Measurements from ENCODE around the gene PLEKHA5.
A peak's percentile ranks its signal among the peaks of the same experiment; 100 is the strongest.
"Not testable (repeated sequence)": the region's sequence is repeated elsewhere in the genome, so short reads cannot be mapped to it uniquely, and the experiment has no call there.

Gene PLEKHA5, protein sequence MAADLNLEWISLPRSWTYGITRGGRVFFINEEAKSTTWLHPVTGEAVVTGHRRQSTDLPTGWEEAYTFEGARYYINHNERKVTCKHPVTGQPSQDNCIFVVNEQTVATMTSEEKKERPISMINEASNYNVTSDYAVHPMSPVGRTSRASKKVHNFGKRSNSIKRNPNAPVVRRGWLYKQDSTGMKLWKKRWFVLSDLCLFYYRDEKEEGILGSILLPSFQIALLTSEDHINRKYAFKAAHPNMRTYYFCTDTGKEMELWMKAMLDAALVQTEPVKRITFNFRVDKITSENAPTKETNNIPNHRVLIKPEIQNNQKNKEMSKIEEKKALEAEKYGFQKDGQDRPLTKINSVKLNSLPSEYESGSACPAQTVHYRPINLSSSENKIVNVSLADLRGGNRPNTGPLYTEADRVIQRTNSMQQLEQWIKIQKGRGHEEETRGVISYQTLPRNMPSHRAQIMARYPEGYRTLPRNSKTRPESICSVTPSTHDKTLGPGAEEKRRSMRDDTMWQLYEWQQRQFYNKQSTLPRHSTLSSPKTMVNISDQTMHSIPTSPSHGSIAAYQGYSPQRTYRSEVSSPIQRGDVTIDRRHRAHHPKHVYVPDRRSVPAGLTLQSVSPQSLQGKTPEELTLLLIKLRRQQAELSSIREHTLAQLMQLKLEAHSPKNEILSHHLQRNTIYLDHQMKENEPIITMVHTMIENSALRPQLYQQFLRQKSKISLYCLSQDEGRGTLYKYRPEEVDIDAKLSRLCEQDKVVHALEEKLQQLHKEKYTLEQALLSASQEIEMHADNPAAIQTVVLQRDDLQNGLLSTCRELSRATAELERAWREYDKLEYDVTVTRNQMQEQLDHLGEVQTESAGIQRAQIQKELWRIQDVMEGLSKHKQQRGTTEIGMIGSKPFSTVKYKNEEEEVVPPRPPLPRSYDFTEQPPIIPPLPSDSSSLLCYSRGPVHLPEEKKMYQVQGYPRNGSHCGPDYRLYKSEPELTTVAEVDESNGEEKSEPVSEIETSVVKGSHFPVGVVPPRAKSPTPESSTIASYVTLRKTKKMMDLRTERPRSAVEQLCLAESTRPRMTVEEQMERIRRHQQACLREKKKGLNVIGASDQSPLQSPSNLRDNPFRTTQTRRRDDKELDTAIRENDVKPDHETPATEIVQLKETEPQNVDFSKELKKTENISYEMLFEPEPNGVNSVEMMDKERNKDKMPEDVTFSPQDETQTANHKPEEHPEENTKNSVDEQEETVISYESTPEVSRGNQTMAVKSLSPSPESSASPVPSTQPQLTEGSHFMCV

DNA sequence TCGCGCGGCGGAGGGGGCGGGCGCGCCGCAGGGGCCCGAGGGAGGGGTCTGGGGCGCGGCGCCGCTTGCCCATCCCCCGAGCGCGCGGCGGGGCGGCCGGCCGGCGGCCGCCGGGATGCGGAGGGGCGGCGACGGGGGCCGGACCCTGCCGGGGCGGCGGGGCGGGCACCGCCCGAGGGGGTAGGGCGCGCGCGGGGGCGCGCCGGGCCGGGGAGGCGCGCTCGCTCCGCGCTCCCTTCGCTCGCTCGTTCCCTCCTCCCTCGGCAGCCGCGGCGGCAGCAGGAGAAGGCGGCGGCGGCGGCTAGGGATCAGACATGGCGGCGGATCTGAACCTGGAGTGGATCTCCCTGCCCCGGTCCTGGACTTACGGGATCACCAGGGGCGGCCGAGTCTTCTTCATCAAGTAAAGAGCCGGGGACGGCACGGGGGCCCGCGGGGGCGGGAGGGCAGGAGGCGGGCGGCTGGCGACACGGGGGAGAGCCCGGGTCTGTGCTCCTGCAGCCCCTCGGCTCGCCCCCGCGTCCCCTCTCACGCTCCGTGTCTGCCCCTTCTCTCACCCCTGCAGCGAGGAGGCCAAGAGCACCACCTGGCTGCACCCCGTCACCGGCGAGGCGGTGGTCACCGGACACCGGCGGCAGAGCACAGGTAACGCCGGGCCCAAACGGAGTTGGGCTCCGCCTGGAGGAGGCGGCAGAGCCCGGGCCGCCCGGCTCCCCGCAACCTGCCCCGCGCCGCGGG, at the start of gene PLEKHA5:
TSS of gene PLEKHA5 (plus strand) at position 248 of the 738 bp plus-strand sequence. CDS start at position 315, 67 bp downstream.
- peak in 1 of 2 donors; percentile 4 for DNase-seq (ENCODE audit: extremely low read depth in 1 of 2, low read depth in 1 of 2)

DNA sequence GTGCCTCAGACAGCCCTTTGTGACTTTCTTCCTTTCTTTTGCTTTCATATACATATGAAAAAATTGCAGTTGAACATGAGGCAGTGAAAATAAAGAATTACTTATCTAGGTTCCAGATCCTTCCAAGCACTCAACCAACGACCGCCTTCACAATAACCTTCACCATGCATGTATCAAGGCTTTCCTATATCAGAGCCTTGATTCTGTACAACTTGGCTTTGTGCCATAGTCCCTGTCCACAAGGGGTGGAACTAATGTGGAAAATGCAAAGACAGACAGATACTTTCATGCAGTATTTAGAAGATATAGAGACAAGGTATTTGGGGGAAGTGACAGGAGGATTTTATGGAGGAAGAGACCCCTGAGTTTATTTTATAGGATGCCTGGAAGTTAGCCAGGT, 48.6 kb upstream of the PLEKHA5 start:
- DNase-seq (ENCODE audit: extremely low read depth in 1 of 2, low read depth in 1 of 2), result no peak

DNA sequence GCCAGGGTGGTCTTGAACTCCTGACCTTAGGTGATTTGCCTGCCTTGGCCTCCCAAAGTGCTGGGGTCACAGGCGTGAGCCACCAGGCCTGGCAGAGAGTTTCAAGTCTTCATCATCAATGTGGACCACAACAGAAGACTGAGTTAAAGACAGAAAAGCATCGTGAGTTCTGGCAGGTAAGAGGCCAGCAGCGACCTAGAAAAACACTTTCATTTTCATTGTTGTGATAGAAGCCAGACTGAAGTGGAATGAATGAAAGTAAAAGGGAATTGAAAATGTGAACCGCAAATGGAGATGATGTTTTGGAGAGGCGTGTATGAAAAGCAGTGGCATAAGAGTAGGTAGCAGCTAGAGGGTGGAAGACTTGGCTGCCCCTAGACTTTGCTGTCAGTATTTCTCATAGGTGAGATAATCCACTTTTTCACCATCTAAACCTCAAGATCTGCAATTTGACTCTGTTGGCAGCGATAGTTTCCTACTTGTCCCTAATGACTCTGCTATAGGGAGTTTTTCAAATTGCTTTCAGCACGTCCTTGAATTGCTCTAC, 47.1 kb upstream of the PLEKHA5 start:
- no peak for DNase-seq (ENCODE audit: extremely low read depth in 1 of 2, low read depth in 1 of 2)

DNA sequence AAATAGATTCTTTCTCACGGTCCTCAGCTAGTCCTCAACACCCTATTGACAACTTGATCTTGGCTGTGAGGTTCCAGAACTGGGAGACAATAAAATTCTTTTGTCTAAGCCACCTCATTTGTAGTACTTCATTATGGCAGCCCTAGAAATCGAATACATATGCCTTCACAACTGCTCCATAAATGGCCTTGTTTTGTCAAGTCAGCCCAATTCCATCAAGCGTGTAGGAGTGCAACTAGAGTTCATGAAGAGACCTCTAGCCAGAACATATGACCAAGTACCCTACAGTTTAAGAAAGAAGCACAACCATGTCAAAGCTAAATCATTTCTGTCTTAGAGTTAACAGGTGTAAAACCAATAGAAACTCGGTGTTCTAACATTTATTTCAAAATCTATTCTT, 45.0 kb upstream of the PLEKHA5 start:
- no peak for DNase-seq (ENCODE audit: extremely low read depth in 1 of 2, low read depth in 1 of 2)

DNA sequence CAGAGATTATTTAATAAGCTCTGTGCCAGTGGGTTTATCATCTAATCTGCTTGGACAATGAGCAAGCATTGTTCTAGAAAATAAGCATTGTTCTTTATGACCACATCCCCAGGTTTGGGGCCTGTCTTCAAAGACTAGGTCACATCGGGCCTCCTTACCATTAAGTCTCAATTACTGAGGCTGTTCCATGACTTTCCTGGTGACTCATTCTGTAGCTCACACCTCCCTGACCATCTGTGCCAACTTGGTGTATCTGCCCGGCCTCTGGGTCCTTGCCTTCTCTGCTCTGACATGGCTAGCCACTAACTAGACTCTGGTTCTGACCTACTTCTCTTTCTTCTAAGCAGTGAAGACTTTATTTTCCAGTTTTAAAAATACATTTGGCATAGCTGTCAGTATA, 44.4 kb upstream of the PLEKHA5 start:
- DNase-seq (ENCODE audit: extremely low read depth in 1 of 2, low read depth in 1 of 2), result no peak

DNA sequence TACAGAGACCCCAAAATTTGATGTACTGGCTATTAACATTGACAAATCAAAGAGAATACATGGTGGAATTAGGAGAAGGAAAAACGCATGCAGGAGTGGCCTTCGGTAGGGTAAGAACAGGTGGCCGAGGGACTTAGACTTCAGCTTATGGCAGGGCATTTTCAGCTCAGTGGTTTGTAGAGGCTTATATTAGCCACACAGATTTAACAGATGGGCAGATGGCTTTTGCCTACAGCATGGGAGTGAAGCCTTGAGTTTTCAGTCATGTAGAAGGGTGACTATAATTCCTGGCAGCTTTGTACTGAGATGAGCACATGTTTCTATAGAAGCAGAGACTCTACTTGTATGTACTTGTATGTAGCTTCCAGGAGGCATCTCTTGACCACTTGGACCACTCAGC, 40.9 kb upstream of the PLEKHA5 start:
- DNase-seq (ENCODE audit: extremely low read depth in 1 of 2, low read depth in 1 of 2), result no peak

DNA sequence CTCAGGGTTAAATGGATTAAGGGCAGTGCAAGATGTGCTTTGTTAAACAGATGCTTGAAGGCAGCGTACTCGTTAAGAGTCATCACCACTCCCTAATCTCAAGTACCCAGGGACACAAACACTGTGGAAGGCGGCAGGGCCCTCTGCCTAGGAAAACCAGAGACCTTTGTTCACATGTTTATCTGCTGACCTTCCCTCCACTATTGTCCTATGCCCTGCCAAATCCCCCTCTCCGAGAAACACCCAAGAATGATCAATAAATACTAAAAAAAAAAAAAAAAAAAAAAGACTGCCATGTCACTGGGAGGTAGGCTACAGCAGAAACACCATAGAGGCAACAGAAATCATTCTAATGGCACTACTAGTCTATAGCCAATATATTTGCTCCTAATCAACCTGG, 37.1 kb upstream of the PLEKHA5 start:
- DNase-seq (ENCODE audit: extremely low read depth in 1 of 2, low read depth in 1 of 2), result not testable (repeated sequence)

DNA sequence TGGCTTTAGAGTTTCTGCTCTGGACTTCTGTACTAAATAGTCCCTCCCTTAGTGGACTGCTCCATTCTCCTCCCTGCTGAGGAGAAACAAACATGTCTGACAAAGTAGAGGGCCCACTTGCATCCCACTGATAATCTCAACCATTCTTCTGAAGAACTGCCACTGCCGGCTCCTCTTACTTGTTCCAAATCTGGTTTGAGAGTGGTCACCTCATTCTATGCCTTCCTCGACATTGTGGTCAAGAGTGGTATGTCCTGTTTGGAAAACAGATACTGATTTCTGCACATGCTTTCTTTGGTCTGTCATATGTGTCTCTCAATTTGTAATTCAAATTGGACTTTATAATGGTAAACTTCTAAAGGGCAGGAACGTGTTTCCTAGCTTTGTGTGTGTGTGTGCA, 36.3 kb upstream of the PLEKHA5 start:
- DNase-seq (ENCODE audit: extremely low read depth in 1 of 2, low read depth in 1 of 2), result no peak

DNA sequence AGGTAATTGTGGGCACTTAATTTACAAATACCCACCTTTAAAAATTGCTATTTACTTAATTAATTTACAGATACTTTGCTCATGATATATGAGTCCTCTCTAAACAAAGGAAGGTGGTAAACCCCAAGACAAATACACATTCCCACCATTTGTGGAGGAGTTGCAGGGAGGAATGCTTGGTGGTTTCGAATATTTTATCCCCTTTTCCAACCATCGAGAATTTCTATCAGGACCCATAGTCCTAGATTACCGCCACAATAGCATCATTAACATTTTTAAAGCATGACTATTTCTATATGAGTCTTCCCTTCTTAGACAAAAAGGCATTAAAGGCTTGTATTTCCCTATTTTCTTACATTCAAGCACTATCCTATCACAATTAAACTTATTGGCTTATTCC, 34.2 kb upstream of the PLEKHA5 start:
- DNase-seq (ENCODE audit: extremely low read depth in 1 of 2, low read depth in 1 of 2), result no peak

DNA sequence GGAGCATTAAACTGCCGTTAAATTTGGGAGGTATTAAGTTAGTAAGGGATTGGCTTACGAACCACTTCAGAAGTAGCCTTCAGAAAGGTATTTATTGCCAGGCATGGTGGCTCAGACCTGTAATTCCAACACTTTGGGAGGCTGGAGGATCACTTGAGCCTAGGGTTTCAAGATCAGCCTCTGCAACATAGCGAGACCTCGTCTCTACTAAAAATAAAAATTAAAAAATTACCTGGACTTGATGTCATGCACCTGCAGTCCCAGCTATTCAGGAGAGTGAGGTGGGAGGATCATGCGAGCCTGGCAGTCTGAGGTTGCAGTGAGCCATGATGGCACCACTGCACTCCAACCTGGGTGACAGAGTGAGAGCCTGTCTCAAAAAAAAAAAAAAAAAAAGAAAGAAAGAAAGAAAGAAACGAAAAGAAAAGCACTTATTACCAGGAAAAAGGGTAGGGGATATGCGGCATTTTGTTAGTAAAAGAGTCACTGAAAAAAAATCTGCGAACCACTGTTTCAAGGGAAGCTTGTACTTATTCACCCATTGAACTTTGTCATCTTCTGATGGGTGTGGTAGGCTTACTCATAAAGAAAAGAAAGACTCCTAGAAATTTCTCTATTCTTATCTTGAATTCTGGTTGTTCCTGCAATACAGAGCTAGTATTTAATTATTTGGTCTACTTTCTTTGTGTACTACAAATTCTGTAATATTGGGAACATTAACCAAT, 33.6 kb upstream of the PLEKHA5 start:
- DNase-seq (ENCODE audit: extremely low read depth in 1 of 2, low read depth in 1 of 2), result no peak

DNA sequence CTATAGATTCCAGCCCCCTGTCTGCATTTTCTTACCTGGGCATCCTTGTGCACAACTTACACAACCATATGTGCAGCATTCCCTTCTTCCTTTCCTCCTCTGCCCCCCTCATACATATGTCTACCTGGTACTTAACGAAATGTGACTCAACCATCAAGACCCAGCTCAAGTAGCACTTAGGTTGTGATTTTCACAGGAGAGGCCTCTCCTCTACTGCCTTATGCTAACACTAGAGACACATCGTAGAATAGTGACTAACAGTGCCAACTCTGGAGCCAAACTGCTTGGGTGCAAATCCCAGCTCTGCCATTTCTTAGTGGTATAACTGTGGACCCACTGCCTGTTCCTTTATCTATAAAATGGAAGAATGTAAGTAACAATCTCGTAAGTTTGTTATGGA, 24.1 kb upstream of the PLEKHA5 start:
- DNase-seq (ENCODE audit: extremely low read depth in 1 of 2, low read depth in 1 of 2), result no peak

DNA sequence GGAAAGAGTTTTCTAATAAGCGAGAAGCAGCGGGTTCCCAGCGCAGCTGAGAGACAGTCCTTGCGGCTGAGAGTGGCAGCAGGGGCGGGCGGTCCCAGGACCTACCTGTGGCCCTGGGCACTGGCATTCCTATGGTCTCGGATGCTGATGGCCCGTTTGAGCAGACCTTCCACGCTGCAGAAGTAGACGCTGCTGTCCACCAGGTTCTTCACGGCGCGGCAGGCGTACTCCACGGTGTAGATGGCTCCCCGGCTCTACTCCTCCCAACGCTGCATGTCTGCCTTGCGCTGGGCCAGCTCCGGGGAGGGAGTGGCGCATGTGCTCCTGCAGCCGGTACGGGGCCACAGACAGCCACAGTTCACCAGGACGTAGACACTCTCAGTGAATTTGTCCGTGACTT, 21.8 kb upstream of the PLEKHA5 start:
- DNase-seq (ENCODE audit: extremely low read depth in 1 of 2, low read depth in 1 of 2), result no peak

DNA sequence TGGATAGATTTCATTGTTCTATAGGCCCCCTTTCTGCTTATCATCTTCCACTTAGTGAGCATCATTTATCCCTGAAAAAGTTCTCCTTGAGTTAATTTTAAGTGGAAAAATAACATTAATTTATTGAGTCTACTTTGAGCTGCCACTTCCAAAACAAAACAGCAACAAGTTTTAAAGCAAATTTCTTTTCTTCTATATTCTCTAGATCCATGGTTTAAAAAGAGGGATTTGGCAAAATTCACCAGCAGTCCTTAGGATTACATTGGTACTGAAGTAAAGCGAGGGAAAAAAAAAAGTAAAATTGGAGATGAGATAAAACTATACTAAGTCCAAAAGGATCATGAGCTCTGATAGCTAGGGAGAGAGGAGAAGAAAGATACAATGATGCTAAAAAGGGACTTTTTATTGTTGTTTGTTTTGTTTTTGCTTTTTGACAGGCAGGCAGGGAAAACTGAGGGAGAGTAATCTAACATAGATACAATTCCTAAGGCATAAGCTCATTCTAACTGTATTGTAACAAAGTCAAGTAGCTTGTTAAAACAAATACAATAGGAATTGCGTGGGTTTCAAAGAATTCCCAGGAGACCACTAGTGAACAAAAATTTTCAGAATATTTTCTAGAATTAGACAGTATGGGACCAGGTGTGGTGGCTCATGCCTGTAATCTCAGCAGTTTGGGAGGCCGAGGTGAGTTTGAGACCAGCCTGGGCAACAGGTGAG, 19.2 kb upstream of the PLEKHA5 start:
- no peak for DNase-seq (ENCODE audit: extremely low read depth in 1 of 2, low read depth in 1 of 2)

DNA sequence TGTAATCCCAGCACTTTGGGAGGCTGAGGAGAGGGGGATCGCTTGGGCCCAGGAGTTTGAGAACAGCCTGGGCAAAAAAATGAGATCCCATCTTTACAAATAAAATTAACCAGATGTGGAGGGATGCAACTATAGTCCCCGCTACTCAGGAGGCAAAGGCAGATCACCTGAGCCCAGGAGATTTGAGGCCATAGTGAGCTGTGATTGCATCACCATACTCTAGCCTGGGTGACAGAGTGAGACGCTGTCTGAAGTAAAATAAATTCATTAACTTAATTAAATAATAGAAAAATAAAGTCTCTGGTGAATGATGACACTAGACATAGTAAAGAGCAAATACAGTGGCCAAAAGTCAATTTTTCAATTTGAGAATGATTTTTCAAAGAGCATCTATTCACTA, 16.1 kb upstream of the PLEKHA5 start:
- no peak for DNase-seq (ENCODE audit: extremely low read depth in 1 of 2, low read depth in 1 of 2)

DNA sequence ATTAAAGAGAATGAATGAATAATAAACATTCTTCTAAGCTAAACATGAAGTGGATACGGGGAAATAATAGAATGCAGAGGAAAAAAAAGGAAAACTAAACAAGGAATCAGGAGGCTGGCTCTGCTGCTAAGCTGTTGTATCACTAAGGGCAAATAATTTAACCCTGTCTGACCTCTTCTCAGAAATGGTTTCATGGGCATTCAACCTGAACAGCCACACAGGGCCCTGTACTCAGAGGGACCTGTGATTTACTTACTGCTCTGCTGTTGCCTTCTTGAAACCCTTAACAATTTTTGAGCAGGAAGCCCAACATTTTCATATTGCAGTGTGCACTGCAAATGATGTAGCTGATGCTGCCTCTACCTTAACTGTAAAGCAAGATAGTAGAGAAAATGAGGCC, 14.2 kb upstream of the PLEKHA5 start:
- no peak for DNase-seq (ENCODE audit: extremely low read depth in 1 of 2, low read depth in 1 of 2)

DNA sequence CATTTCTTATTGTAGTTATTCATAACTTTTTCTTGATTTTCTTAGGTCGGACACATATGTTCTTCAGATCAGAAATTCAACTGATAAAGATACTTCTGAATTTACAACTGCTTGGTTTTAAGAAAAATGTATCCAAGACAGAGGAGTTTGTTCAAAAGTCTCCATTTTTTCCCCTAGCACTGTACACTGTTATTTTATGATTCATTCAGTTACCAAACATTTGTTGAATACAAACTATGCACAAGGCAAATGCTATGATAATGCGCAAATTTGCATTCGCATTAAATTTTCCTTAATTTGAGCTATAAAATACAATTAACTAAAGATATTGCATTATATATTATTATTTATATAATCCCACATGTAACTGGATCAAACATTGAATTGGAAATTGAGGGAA, 10.1 kb upstream of the PLEKHA5 start:
- no peak for DNase-seq (ENCODE audit: extremely low read depth in 1 of 2, low read depth in 1 of 2)

DNA sequence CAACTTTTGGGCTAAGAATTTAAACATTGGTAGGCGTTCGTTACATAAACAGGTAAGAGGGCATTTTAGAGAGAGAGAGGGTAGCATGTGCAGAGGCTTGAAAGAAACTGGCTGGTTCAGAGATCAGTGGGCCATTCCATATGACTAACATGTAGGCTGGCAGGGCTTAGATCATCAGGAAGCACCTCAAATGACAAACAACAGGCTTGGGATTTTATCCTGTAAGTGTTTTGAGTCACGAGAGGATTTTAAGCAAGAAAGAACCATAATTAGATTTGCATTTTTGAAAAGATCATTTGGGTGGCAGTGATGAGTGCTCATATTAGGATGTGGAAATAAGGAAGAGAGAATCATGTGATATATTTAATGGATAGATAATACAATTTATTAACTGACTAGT, 8.7 kb upstream of the PLEKHA5 start:
- no peak for DNase-seq (ENCODE audit: extremely low read depth in 1 of 2, low read depth in 1 of 2)

DNA sequence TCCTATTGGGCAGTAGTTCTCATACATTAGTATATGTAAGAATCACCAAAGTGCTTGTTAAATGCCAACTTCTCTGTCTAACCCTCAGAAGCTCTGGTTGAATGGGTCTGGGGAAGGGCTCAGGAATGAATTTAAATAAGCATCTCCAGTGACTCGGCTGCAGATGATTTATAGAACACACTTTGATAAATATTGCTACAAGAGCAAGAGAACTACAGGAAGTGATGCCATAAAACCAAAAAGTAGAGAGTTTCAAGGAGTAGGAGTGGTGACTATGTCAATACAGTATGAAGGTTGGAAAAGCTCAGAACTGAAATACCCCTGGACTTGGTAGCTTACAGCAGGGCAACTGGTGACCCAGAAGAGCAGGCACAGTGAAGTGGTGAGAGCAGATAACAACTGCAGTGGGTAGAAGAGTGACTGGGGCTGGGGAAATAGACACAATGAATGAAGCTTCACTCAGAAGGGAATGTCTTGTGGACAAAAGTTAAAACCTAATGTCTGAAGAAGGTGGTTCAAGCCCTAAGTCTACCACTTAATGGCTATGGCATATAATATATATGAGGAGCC, 8.0 kb upstream of the PLEKHA5 start:
- DNase-seq (ENCODE audit: extremely low read depth in 1 of 2, low read depth in 1 of 2), result no peak

DNA sequence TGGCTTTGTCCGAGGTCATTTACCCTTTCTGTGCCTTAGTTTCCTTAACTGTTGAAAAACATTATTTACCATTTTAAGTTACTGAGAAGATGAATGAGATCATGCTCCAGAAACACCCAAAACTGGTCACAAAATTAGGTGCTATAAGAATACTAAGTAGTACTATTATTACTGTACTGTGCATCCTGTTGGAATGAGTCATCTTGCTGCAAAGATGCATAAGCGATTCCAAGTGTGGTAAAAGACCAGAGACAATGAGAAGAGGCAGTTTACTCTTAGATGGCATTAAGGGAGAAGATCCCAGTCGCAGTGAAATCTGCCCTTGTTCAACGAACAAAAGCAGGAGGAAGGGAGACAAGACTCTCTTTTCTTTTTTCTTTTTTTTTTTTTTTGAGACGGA, 4.2 kb upstream of the PLEKHA5 start:
- DNase-seq (ENCODE audit: extremely low read depth in 1 of 2, low read depth in 1 of 2), result no peak

Data from stimulated activated CD8-positive, alpha-beta memory T cell treated with anti-CD3 and anti-CD28 coated beads, Interleukin-7, amount 100 ng/mL, for 48 hours (primary cell).